GM21786 (cell line): Measurements from ENCODE around the gene TRAIP.
"Not testable (repeated sequence)": the region's sequence is repeated elsewhere in the genome, so short reads cannot be mapped to it uniquely, and the experiment has no call there.

Experiments
- ATAC-seq: cut with Tn5 transposase; IDR thresholded peaks from one replicate; pipeline ENCODE4 v1.9.1; 2021; ENCODE audit not compliant: unreplicated experiment

TRAIP gene

GRCh38 chr3:49856181-49857005, at the start of gene TRAIP:
Gene TRAIP, minus strand, starts transcription at chr3:49856564. Its CDS starts 111 bp downstream, at chr3:49856453.
- peak; percentile 98 for ATAC-seq

- not testable (repeated sequence) for ATAC-seq
These were observed 48.1 kb upstream of the TRAIP start for GRCh38 chr3:49904448-49904847.

- peak; percentile 64 for ATAC-seq
These were observed 47.4 kb upstream of the TRAIP start, which contains the start of gene MST1R for GRCh38 chr3:49903451-49904424. Gene MST1R, minus strand, starts transcription at chr3:49903873. Its CDS starts 264 bp downstream, at chr3:49903609.

GRCh38 chr3:49902511-49903345, 46.4 kb upstream of the TRAIP start:
- no peak for ATAC-seq

GRCh38 chr3:49901366-49902339, 45.3 kb upstream of the TRAIP start:
- ATAC-seq = no peak

GRCh38 chr3:49900491-49901153, 44.3 kb upstream of the TRAIP start:
- no peak for ATAC-seq

GRCh38 chr3:49899815-49900214, 43.5 kb upstream of the TRAIP start:
- ATAC-seq = no peak

- ATAC-seq = no peak
These were observed 42.6 kb upstream of the TRAIP start for GRCh38 chr3:49898991-49899390.

GRCh38 chr3:49896345-49896744, 40.0 kb upstream of the TRAIP start:
- no peak for ATAC-seq

- no peak for ATAC-seq
These were observed 39.4 kb upstream of the TRAIP start for GRCh38 chr3:49895791-49896190.

- ATAC-seq = no peak
These were observed 32.9 kb upstream of the TRAIP start for GRCh38 chr3:49889296-49889695.

- ATAC-seq = no peak
These were observed 30.5 kb upstream of the TRAIP start for GRCh38 chr3:49886922-49887265.

- no peak for ATAC-seq
These were observed 27.6 kb upstream of the TRAIP start for GRCh38 chr3:49883998-49884397.

GRCh38 chr3:49882166-49882565, 25.8 kb upstream of the TRAIP start:
- ATAC-seq = no peak

GRCh38 chr3:49880581-49881315, 24.4 kb upstream of the TRAIP start:
- ATAC-seq = no peak

GRCh38 chr3:49879721-49880120, 23.4 kb upstream of the TRAIP start:
- ATAC-seq = no peak

GRCh38 chr3:49878686-49879085, 22.3 kb upstream of the TRAIP start:
- ATAC-seq = no peak

- ATAC-seq = no peak
These were observed 21.4 kb upstream of the TRAIP start for GRCh38 chr3:49877716-49878115.
